Measurements from ENCODE around the gene OR1M1.
A peak's percentile ranks its signal among the peaks of the same experiment; 100 is the strongest.

OR1M1 gene

GRCh38 chr19:9132422-9132821, 45.6 kb downstream of the OR1M1 start:
- no peak overlapping the region for H3K4me2 ChIP-seq (ENCODE audit: low read depth, low read length)
- H2AFZ ChIP-seq (ENCODE audit: low read length): no peak overlapping the region
- TF ChIP-seq EZH2phosphoT487 (IDR thresholded peaks at IDR 0.05; ENCODE audit: low read length) (no peak), CTCF (IDR thresholded peaks at IDR 0.05; ENCODE audit: low read length) (no peak), EZH2 (optimal IDR thresholded peaks at IDR 0.05; ENCODE audit: low read depth, low read length) (no peak)
- H3K4me3 ChIP-seq (ENCODE audit: low read length): no peak overlapping the region
- no peak overlapping the region for H3K9ac ChIP-seq (ENCODE audit: low read length)
- H3K4me1 ChIP-seq (ENCODE audit: low read length): no peaks in the 10 kb centered on the region
- H3K79me2 ChIP-seq (ENCODE audit: low read length): no peaks in the 10 kb centered on the region
- no peaks in the 10 kb centered on the region for H3F3A ChIP-seq (ENCODE audit: insufficient read depth, low read length)
- no peaks in the 10 kb centered on the region for H3K9me2 ChIP-seq (replicated peaks; ENCODE audit: insufficient read depth, low read length)
- no peaks in the 10 kb centered on the region for H3K9me3 ChIP-seq (replicated peaks; ENCODE audit: insufficient read depth, low read length)
- no peaks in the 10 kb centered on the region for H3K36me3 ChIP-seq (replicated peaks; ENCODE audit: insufficient read depth, low read length)
- no peak overlapping the region for H3K27ac ChIP-seq (ENCODE audit: low read length)
- DNase-seq: no peak
- no peaks in the 10 kb centered on the region for H4K20me1 ChIP-seq (ENCODE audit: insufficient read depth, low read length)
- H3K27me3 ChIP-seq (replicated peaks; ENCODE audit: insufficient read depth, low read length): peaks cover 14% of the 10 kb centered on the region

- H3K9me2 ChIP-seq (replicated peaks; ENCODE audit: insufficient read depth, low read length): no peaks in the 10 kb centered on the region
- peaks cover 6% of the 10 kb centered on the region; the same call in 1 of the 2 replicates for H3K36me3 ChIP-seq (replicated peaks; ENCODE audit: insufficient read depth, low read length)
- H3F3A ChIP-seq (ENCODE audit: insufficient read depth, low read length): no peaks in the 10 kb centered on the region
- peak overlapping the region; percentile 78 for H3K4me2 ChIP-seq (ENCODE audit: low read depth, low read length)
- H3K79me2 ChIP-seq (ENCODE audit: low read length): peaks cover 45% of the 10 kb centered on the region
- H3K27me3 ChIP-seq (replicated peaks; ENCODE audit: insufficient read depth, low read length): no peaks in the 10 kb centered on the region
- TF ChIP-seq EZH2phosphoT487 (IDR thresholded peaks at IDR 0.05; ENCODE audit: low read length) (no peak), EZH2 (optimal IDR thresholded peaks at IDR 0.05; ENCODE audit: low read depth, low read length) (no peak), CTCF (IDR thresholded peaks at IDR 0.05; ENCODE audit: low read length) (no peak)
- DNase-seq: no peak
- H3K9ac ChIP-seq (ENCODE audit: low read length): peak overlapping the region; percentile 94; the same call in 1 of the 2 replicates
- H3K4me3 ChIP-seq (ENCODE audit: low read length): peak overlapping the region; percentile 96
- peak overlapping the region; percentile 98 for H2AFZ ChIP-seq (ENCODE audit: low read length)
- H3K9me3 ChIP-seq (replicated peaks; ENCODE audit: insufficient read depth, low read length): no peaks in the 10 kb centered on the region
- H4K20me1 ChIP-seq (ENCODE audit: insufficient read depth, low read length): no peaks in the 10 kb centered on the region
- H3K4me1 ChIP-seq (ENCODE audit: low read length): 0 out of 2 replicates have a peak, but pooled peaks cover 9% of the 10 kb centered on the region
- no peak overlapping the region for H3K27ac ChIP-seq (ENCODE audit: low read length)
These were observed 52.8 kb downstream of the OR1M1 start for GRCh38 chr19:9139609-9140158.

GRCh38 chr19:9140159-9140874, 53.5 kb downstream of the OR1M1 start, which contains the start of gene ZNF317:
Gene ZNF317 (plus strand): TSS chr19:9140397. CDS start chr19:9156017, 15,620 bp downstream.
- peak within 1 kb of the TSS; percentile 94 for H3K9ac ChIP-seq (ENCODE audit: low read length)
- peaks cover 51% of the 10 kb centered on the region for H3K79me2 ChIP-seq (ENCODE audit: low read length)
- H3K36me3 ChIP-seq (replicated peaks; ENCODE audit: insufficient read depth, low read length): peaks cover 12% of the 10 kb centered on the region
- H3K9me2 ChIP-seq (replicated peaks; ENCODE audit: insufficient read depth, low read length): no peaks in the 10 kb centered on the region
- H3F3A ChIP-seq (ENCODE audit: insufficient read depth, low read length): no peaks in the 10 kb centered on the region
- H3K4me1 ChIP-seq (ENCODE audit: low read length): 0 out of 2 replicates have a peak, but pooled peaks cover 9% of the 10 kb centered on the region
- H2AFZ ChIP-seq (ENCODE audit: low read length): peak within 1 kb of the TSS; percentile 98
- H3K27ac ChIP-seq (ENCODE audit: low read length): peak within 1 kb of the TSS; percentile 33; the same call in 1 of the 2 replicates
- peak within 1 kb of the TSS; percentile 78 for H3K4me2 ChIP-seq (ENCODE audit: low read depth, low read length)
- no peaks in the 10 kb centered on the region for H4K20me1 ChIP-seq (ENCODE audit: insufficient read depth, low read length)
- peak within 1 kb of the TSS; percentile 96 for H3K4me3 ChIP-seq (ENCODE audit: low read length)
- no peak for TF ChIP-seq EZH2 (optimal IDR thresholded peaks at IDR 0.05; ENCODE audit: low read depth, low read length)
- no peak for TF ChIP-seq EZH2phosphoT487 (IDR thresholded peaks at IDR 0.05; ENCODE audit: low read length)
- TF ChIP-seq CTCF (IDR thresholded peaks at IDR 0.05; ENCODE audit: low read length): no peak
- H3K9me3 ChIP-seq (replicated peaks; ENCODE audit: insufficient read depth, low read length): 0 out of 2 replicates have a peak, but pooled peaks cover 4% of the 10 kb centered on the region
- peak; percentile 95 for DNase-seq
- no peaks in the 10 kb centered on the region for H3K27me3 ChIP-seq (replicated peaks; ENCODE audit: insufficient read depth, low read length)

All from MM.1S (cell line).